Measurements from ENCODE around the gene METTL1.

DNA sequence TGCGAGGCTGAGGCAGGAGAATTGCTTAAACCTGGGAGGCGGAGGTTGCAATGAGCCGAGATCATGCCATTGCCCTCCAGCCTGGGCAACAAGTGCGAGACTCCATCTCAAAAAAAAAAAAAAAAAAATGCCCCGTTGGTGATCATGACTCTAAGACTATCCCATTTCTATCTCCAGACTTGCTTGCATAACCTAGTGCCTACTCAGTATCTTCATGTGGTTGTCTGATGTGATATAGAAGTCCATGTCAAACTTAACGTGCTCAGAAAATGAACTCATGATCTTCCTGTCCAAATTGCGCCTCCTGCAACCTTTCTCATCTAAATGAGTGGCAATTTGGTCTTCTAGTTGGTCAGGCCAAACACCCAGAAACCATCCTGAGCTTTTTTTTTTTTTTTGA, 6.0 kb upstream of the METTL1 start:
- TF ChIP-seq POLR2A (IDR thresholded peaks at IDR 0.05; ENCODE audit: low read depth, low read length) (no peak), TAF1 (IDR thresholded peaks at IDR 0.05; ENCODE audit: borderline replicate concordance, low read depth, low read length) (no peak)
